ENCODE measurements around the gene KAT6B. TPM values are rescaled to one million over a fixed set of nuclear protein-coding genes. Genes with fewer than 3 reads are reported as not detected.

Gene KAT6B
- total RNA-seq, 1 donor from 2014 or later = 48.3 TPM

- H3K27ac Mint-ChIP-seq = no peak overlapping the region
- H3K4me3 Mint-ChIP-seq = no peak overlapping the region
- TF ChIP-seq CTCF (conservative IDR thresholded peaks at IDR 0.05) = no peak
- no peaks in the 10 kb centered on the region for H3K4me1 Mint-ChIP-seq (ENCODE audit: unreplicated experiment)
- H3K36me3 Mint-ChIP-seq = no peaks in the 10 kb centered on the region
- H3K9me3 Mint-ChIP-seq = no peaks in the 10 kb centered on the region
- H3K27me3 Mint-ChIP-seq = no peaks in the 10 kb centered on the region
- DNase-seq (ENCODE audit: extremely low spot score, unreplicated experiment) = no peak
Measured at GRCh38 chr10:74862625-74863024, 36.2 kb downstream of the KAT6B start.

- Mint-ChIP-seq H3K9me3 (no peaks in the 10 kb centered on the region), H3K4me3 (no peak overlapping the region), H3K27me3 (no peaks in the 10 kb centered on the region), H3K27ac (no peak overlapping the region), H3K36me3 (no peaks in the 10 kb centered on the region), H3K4me1 (ENCODE audit: unreplicated experiment) (no peaks in the 10 kb centered on the region)
- TF ChIP-seq CTCF (conservative IDR thresholded peaks at IDR 0.05) = no peak
- DNase-seq (ENCODE audit: extremely low spot score, unreplicated experiment) = no peak
Measured at GRCh38 chr10:74863551-74863950, 37.2 kb downstream of the KAT6B start.

- no peaks in the 10 kb centered on the region for H3K9me3 Mint-ChIP-seq
- TF ChIP-seq CTCF (conservative IDR thresholded peaks at IDR 0.05) = no peak
- H3K4me3 Mint-ChIP-seq = no peak overlapping the region
- H3K27ac Mint-ChIP-seq = no peak overlapping the region
- no peaks in the 10 kb centered on the region for H3K36me3 Mint-ChIP-seq
- no peaks in the 10 kb centered on the region for H3K27me3 Mint-ChIP-seq
- peaks cover 5% of the 10 kb centered on the region for H3K4me1 Mint-ChIP-seq (ENCODE audit: unreplicated experiment)
- DNase-seq (ENCODE audit: extremely low spot score, unreplicated experiment) = no peak
Measured at GRCh38 chr10:74867351-74867750, 41.0 kb downstream of the KAT6B start.

GRCh38 chr10:74868392-74868977 is 42.1 kb downstream of the KAT6B start:
- Mint-ChIP-seq H3K27ac (no peak overlapping the region), H3K4me3 (no peak overlapping the region), H3K27me3 (no peaks in the 10 kb centered on the region), H3K9me3 (no peaks in the 10 kb centered on the region), H3K4me1 (ENCODE audit: unreplicated experiment) (peaks cover 5% of the 10 kb centered on the region), H3K36me3 (no peaks in the 10 kb centered on the region)
- DNase-seq (ENCODE audit: extremely low spot score, unreplicated experiment) = no peak
- TF ChIP-seq CTCF (conservative IDR thresholded peaks at IDR 0.05) = no peak

- TF ChIP-seq CTCF (conservative IDR thresholded peaks at IDR 0.05) = no peak
- no peaks in the 10 kb centered on the region for H3K36me3 Mint-ChIP-seq
- DNase-seq (ENCODE audit: extremely low spot score, unreplicated experiment) = no peak
- H3K4me1 Mint-ChIP-seq (ENCODE audit: unreplicated experiment) = peaks cover 7% of the 10 kb centered on the region
- H3K4me3 Mint-ChIP-seq = no peak overlapping the region
- H3K9me3 Mint-ChIP-seq = no peaks in the 10 kb centered on the region
- H3K27ac Mint-ChIP-seq = no peak overlapping the region
- H3K27me3 Mint-ChIP-seq = no peaks in the 10 kb centered on the region
Measured at GRCh38 chr10:74869635-74870034, 43.2 kb downstream of the KAT6B start.

GRCh38 chr10:74870191-74870590 is 43.8 kb downstream of the KAT6B start:
- Mint-ChIP-seq H3K27me3 (no peaks in the 10 kb centered on the region), H3K27ac (no peak overlapping the region), H3K36me3 (no peaks in the 10 kb centered on the region)

More at GRCh38 chr10:74870191-74870590, 43.8 kb downstream of the KAT6B start:
- Mint-ChIP-seq H3K4me1 (ENCODE audit: unreplicated experiment) (peaks cover 12% of the 10 kb centered on the region), H3K4me3 (no peak overlapping the region), H3K9me3 (no peaks in the 10 kb centered on the region)
- no peak for DNase-seq (ENCODE audit: extremely low spot score, unreplicated experiment)
- no peak for TF ChIP-seq CTCF (conservative IDR thresholded peaks at IDR 0.05)
